ENCODE results near the gene ZNF606.

ZNF606 gene

GRCh38 chr19:57934820-57935665 is 67.6 kb downstream of the ZNF606 start, which contains the start of gene ZNF418:
Gene ZNF418, minus strand, starts transcription at chr19:57935402. Its CDS starts 1,580 bp downstream, at chr19:57933822.
- DNase-seq (ENCODE audit: low read depth in 1 of 2, low spot score in 1 of 2): peak; percentile 76 to 82
- Histone ChIP-seq H3K27me3 (ENCODE audit: insufficient read depth, poor library complexity, severe bottlenecking) (no peaks in the 10 kb centered on the region), H3K4me3 (replicated peaks; ENCODE audit: insufficient read depth, low read length) (peak within 1 kb of the TSS; percentile 50), H3K27ac (replicated peaks) (peak within 1 kb of the TSS; percentile 62)
- TF ChIP-seq SPI1 (IDR thresholded peaks at IDR 0.05; ENCODE audit: borderline replicate concordance, low read depth) (0 out of 2 replicates have a peak, but pooled peaks have one; percentile 2), GABPA (IDR thresholded peaks at IDR 0.05; ENCODE audit: low read depth) (no peak), POLR2AphosphoS5 (IDR thresholded peaks at IDR 0.05; ENCODE audit: low read depth) (peak; percentile 42; the same call in 1 of the 2 replicates)

GRCh38 chr19:57927587-57927986 is 75.0 kb downstream of the ZNF606 start:
- H3K4me3 ChIP-seq (replicated peaks; ENCODE audit: insufficient read depth, low read length): no peak overlapping the region
- TF ChIP-seq GABPA (IDR thresholded peaks at IDR 0.05; ENCODE audit: low read depth): no peak
- TF ChIP-seq SPI1 (IDR thresholded peaks at IDR 0.05; ENCODE audit: borderline replicate concordance, low read depth): no peak
- no peak for TF ChIP-seq CTCF (IDR thresholded peaks at IDR 0.05; ENCODE audit: insufficient read depth, low read length)
- peak; percentile 78 for TF ChIP-seq REST (IDR thresholded peaks at IDR 0.05; ENCODE audit: insufficient replicate concordance, low read depth)

More at GRCh38 chr19:57927587-57927986, 75.0 kb downstream of the ZNF606 start:
- Histone ChIP-seq H3K27ac (replicated peaks) (no peak overlapping the region), H3K27me3 (ENCODE audit: insufficient read depth, poor library complexity, severe bottlenecking) (no peaks in the 10 kb centered on the region)
- DNase-seq (ENCODE audit: low read depth in 1 of 2, low spot score in 1 of 2): no peak
